ENCODE results near the gene ABHD15. TPM values are rescaled to one million over a fixed set of nuclear protein-coding genes. Genes with fewer than 3 reads are reported as not detected.

The ABHD15 gene
- total and polyA plus RNA-seq, 2 experiments from 2014 or later: 2.4 to 10.1 TPM

GRCh38 chr17:29568331-29569244, 1.8 kb upstream of the ABHD15 start, which contains the start of gene TP53I13:
TSS of gene TP53I13 (plus strand) at chr17:29568701. CDS start at chr17:29568759, 58 bp downstream.
- Histone ChIP-seq H3K4me3 (peak within 1 kb of the TSS; percentile 91), H3K9ac (peak within 1 kb of the TSS; percentile 67), H3F3A (ENCODE audit: insufficient read depth) (peaks cover 5% of the 10 kb centered on the region; the same call in 1 of the 2 replicates), H3K27me3 (replicated peaks; ENCODE audit: insufficient read depth) (no peaks in the 10 kb centered on the region), H3K9me3 (ENCODE audit: low read depth) (no peaks in the 10 kb centered on the region), H3K36me3 (ENCODE audit: low read depth) (no peaks in the 10 kb centered on the region; the same call in 1 of the 2 replicates), H3K4me2 (ENCODE audit: unreplicated experiment) (peak within 1 kb of the TSS; percentile 92), H3K9me2 (ENCODE audit: insufficient read depth) (no peaks in the 10 kb centered on the region), H3K4me1 (ENCODE audit: insufficient read depth) (peaks cover 8% of the 10 kb centered on the region; the same call in 1 of the 2 replicates), H4K20me1 (ENCODE audit: insufficient read depth) (no peaks in the 10 kb centered on the region), H2AFZ (peak within 1 kb of the TSS; percentile 90), H3K79me2 (ENCODE audit: insufficient read depth) (no peaks in the 10 kb centered on the region), H3K27ac (peak within 1 kb of the TSS; percentile 54)
- in situ Hi-C loops (cut with MboI): loop anchor here (25.0 kb wide), 1 partner anchor 106 kb away; no protein-coding TSS in a partner anchor
- no peak for TF ChIP-seq EZH2phosphoT487 (IDR thresholded peaks at IDR 0.05; ENCODE audit: insufficient read depth, low read depth)
- no peak for TF ChIP-seq EZH2 (IDR thresholded peaks at IDR 0.05; ENCODE audit: insufficient read depth, poor library complexity, severe bottlenecking)
- DNase-seq: peak; percentile 78
- WGBS, 2 experiments (ENCODE audit: low coverage in 1 of 2, low lambda C conversion rate in 2 of 2, missing lambda C conversion rate in 2 of 2): 2 to 4% methylated on average over 43 to 46 of the region's 85 CpGs

DNA sequence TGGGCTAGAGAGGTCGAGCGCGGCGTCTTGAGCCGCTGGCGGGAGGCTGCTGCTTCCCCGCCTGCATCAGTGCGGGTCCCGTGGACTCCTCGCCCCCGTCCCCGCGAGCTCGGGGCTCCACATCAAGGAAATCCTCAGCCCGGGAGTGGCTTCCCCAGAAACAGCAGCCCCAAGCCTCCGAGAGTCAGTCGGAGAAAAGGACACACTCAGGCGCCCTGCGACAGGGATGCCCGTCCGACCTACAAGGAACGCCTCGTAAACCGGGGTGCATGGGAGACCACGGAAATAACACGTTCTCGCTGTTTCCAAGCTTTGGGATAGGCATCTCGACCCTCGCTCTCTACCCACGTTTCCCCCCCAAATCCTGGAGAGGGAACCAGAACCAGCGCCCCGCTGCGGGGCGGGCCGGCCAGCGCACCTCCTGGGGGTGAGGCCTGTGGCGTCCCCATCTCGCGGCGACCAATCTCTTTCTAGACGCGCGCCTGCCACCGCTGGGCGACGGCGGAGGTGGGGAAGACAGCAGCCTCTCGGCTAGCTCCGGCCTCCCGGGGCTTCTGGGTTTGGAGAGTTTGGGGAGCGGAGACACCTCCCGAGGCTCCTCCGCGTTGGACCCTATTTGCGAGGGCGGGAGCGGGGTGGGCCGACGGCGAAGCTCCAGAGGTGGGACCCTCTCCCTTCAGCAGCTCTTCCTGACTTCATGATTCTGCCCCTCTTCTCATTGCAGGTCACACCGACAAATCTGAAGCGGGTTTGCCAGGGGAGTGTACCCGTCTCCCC, 905 bp upstream of the ABHD15 start:
- peak; percentile 73 for DNase-seq
- H3K36me3 ChIP-seq (ENCODE audit: low read depth): no peaks in the 10 kb centered on the region
- TF ChIP-seq EZH2phosphoT487 (IDR thresholded peaks at IDR 0.05; ENCODE audit: insufficient read depth, low read depth) (no peak), EZH2 (IDR thresholded peaks at IDR 0.05; ENCODE audit: insufficient read depth, poor library complexity, severe bottlenecking) (no peak)
- H3K27ac ChIP-seq: peak overlapping the region; percentile 54
- H3K4me1 ChIP-seq (ENCODE audit: insufficient read depth): peaks cover 4% of the 10 kb centered on the region; the same call in 1 of the 2 replicates
- H3K79me2 ChIP-seq (ENCODE audit: insufficient read depth): no peaks in the 10 kb centered on the region
- H2AFZ ChIP-seq: peak overlapping the region; percentile 90
- no peaks in the 10 kb centered on the region for H4K20me1 ChIP-seq (ENCODE audit: insufficient read depth)
- H3F3A ChIP-seq (ENCODE audit: insufficient read depth): peaks cover 5% of the 10 kb centered on the region; the same call in 1 of the 2 replicates
- peak overlapping the region; percentile 67 for H3K9ac ChIP-seq
- WGBS, 2 experiments (ENCODE audit: low coverage in 1 of 2, low lambda C conversion rate in 2 of 2, missing lambda C conversion rate in 2 of 2): 1 to 2% methylated on average over 44 to 58 of the region's 63 CpGs
- no peaks in the 10 kb centered on the region for H3K9me3 ChIP-seq (ENCODE audit: low read depth)
- no peaks in the 10 kb centered on the region for H3K27me3 ChIP-seq (replicated peaks; ENCODE audit: insufficient read depth)
- peak overlapping the region; percentile 92 for H3K4me2 ChIP-seq (ENCODE audit: unreplicated experiment)
- H3K4me3 ChIP-seq: peak overlapping the region; percentile 91
- no peaks in the 10 kb centered on the region for H3K9me2 ChIP-seq (ENCODE audit: insufficient read depth)
- in situ Hi-C loops (cut with MboI): loop anchor here (25.0 kb wide), 1 partner anchor 105 kb away; no protein-coding TSS in a partner anchor

- H3K79me2 ChIP-seq (ENCODE audit: insufficient read depth): no peaks in the 10 kb centered on the region
- in situ Hi-C loops (cut with MboI): loop anchor here (25.0 kb wide), 1 partner anchor 105 kb away; no protein-coding TSS in a partner anchor
- TF ChIP-seq EZH2phosphoT487 (IDR thresholded peaks at IDR 0.05; ENCODE audit: insufficient read depth, low read depth): no peak
- no peak for TF ChIP-seq EZH2 (IDR thresholded peaks at IDR 0.05; ENCODE audit: insufficient read depth, poor library complexity, severe bottlenecking)
- H3K4me1 ChIP-seq (ENCODE audit: insufficient read depth): peaks cover 4% of the 10 kb centered on the region; the same call in 1 of the 2 replicates
- no peaks in the 10 kb centered on the region for H3K9me3 ChIP-seq (ENCODE audit: low read depth)
- H3K4me2 ChIP-seq (ENCODE audit: unreplicated experiment): peak overlapping the region; percentile 92
- H2AFZ ChIP-seq: peak overlapping the region; percentile 90
- H3K27ac ChIP-seq: peak overlapping the region; percentile 54; the same call in 1 of the 2 replicates
- no peaks in the 10 kb centered on the region for H3K27me3 ChIP-seq (replicated peaks; ENCODE audit: insufficient read depth)
- no peaks in the 10 kb centered on the region for H3K36me3 ChIP-seq (ENCODE audit: low read depth)
- peak overlapping the region; percentile 67 for H3K9ac ChIP-seq
- DNase-seq: peak; percentile 64
- 0% methylated on average over 1 to 12 of the region's 27 CpGs for WGBS, 2 experiments (ENCODE audit: low coverage in 1 of 2, low lambda C conversion rate in 2 of 2, missing lambda C conversion rate in 2 of 2)
- H4K20me1 ChIP-seq (ENCODE audit: insufficient read depth): no peaks in the 10 kb centered on the region
- no peaks in the 10 kb centered on the region for H3K9me2 ChIP-seq (ENCODE audit: insufficient read depth)
- H3K4me3 ChIP-seq: peak overlapping the region; percentile 91
- H3F3A ChIP-seq (ENCODE audit: insufficient read depth): peaks cover 5% of the 10 kb centered on the region; the same call in 1 of the 2 replicates
Measured at GRCh38 chr17:29567304-29567553, 392 bp upstream of the ABHD15 start.
